Jurkat, Clone E6-1 (cell line): Measurements from ENCODE around the gene ZNF827.

Source experiments
- DNase-seq: peaks from one replicate; pipeline ENCODE4 v3.0.0-alpha.2; 2011; ENCODE audit warnings: low read depth, low spot score
- H3K4me3 ChIP-seq: 2 replicates; pipeline ENCODE4 v1.5.1; 2011; ENCODE audit warnings: mild to moderate bottlenecking, low read length, control low read depth, moderate library complexity

ZNF827 gene

DNA sequence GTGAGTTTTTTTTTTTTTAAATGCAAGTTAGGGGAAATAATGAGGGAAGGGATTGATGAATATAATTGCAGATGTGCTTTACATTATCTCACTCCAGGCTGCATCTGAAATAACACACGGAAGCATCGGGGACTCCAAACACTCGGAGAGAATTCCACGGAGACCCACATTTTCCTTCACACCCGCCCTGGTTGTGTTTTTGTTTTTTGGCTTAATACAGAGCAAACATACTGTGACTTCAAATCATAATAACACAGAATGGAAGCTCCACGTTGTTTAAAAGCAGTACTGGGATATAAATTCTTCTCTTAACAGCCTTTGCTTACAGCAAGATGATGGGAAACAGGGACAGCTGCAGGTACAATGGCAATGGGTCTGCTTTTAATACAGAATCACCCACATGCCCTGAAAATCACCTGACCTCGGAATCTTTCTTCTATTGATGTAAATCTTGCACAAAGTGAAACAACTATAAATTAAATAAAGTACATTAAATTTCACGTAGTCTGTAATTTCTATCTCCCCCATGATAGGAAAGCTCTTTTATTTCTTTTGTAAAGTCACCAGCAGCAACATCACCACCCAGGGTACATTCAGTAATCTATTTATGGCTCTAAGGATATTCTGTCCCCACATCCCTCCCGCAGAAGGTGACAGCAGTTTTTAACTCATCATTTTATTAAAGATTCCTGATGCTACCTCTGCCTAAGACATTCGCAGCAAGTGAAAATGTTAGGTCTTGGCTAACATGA, 119.3 kb downstream of the ZNF827 start:
- no peak for DNase-seq
- H3K4me3 ChIP-seq, result no peak overlapping the region

DNA sequence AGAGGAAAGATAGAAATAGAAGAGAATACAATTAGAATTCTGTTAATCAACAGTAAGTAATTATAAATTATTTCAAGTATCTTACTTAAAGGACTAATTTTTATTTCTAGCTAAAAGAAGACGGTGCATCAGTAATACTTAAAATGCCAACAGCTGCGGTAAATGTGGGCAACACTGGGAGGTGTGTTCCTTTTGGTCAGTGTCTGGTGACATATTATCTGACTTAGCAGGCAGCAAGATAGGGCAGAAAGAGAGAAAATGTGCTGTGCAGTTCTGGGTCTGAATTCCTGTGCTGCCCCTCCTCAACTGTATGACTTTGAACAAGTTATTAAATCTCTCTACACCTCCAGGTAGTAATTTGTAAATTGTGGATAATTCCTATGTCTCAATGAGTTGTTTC, 120.6 kb downstream of the ZNF827 start:
- no peak overlapping the region for H3K4me3 ChIP-seq
- DNase-seq, result no peak

DNA sequence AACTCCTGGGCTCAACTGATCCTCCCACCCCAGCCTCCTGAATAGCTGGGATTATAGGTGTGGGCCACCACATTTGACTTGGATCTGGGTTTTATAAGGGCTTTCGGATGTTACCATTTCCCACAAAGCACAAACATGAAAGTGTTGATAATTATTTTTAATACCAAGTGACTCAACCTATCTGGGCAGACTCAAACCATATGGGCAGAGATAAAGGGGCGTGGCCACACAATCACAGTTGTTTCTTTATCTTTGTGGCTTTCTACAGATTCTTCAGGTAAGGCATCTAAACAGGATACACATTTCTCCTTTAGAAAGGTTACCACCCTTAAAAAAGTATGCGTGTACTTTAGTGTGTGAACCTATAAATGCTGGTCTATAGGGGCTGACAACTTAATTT, 122.5 kb downstream of the ZNF827 start:
- no peak overlapping the region for H3K4me3 ChIP-seq
- no peak for DNase-seq

DNA sequence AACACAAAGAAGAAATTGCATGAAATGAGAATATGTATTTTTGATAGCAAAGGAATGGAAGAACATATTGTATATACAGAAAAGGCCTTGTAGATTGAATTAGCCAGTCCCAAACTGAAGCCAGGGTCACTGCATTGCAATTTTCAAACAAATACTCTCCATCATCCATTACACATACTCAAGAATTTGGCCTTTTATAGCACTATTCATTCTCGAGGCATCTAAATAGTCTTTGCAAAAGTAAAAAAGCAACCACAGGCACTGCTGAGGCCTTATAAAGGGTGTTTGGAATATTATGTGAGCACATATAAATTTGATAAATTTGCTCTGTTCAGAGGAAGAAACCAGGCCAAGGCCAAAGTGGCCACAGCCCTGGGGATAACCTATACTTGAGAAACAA, 123.0 kb downstream of the ZNF827 start:
- H3K4me3 ChIP-seq, result no peak overlapping the region
- DNase-seq, result no peak

DNA sequence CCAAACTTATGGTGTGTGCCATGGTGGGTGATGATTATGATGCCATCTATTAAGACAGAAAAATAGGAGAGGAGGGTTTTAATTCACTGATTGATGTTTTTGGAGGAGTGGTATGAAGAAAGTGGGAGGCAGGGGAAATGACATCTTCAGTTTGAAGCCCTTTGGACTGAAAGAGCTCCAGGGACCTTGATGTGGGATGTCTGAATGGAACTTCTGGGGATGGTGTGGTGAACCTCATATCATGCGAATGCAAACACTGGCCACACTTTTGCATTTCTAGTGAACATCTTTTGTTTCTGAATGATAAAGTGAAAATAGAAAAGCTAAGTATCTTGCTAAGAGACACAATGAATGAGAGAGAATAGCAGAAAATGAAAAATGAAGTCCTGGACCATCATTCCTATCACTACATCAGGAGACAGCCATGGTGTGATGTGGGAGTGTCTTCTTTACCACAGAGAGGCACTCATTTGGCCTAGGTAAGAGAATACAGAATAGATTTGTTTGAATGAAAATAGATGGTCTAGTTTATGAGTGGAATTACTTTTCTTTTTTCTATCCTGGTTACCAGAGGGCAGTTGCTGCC, 123.5 kb downstream of the ZNF827 start:
- no peak overlapping the region for H3K4me3 ChIP-seq
- DNase-seq, result peak; percentile 5

DNA sequence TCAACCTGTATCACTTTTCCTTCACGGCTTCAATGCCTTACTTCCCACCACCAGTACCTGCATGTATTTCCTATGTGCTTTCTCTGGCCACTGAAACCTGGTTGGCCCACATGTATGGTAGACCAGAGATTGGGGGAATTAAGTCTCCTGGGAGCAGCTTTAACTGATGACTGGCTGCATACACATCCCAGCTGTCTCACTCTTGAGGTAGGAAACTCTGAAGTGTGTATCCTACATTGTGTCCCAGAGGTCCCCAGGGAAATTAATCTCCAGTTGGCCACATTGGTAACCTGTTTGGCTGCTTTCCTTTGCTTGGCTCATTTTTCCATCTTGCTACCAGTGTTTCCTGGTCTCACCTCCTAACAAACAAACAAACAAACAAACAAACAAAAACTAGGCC, 124.4 kb downstream of the ZNF827 start:
- no peak overlapping the region for H3K4me3 ChIP-seq
- DNase-seq, result no peak

DNA sequence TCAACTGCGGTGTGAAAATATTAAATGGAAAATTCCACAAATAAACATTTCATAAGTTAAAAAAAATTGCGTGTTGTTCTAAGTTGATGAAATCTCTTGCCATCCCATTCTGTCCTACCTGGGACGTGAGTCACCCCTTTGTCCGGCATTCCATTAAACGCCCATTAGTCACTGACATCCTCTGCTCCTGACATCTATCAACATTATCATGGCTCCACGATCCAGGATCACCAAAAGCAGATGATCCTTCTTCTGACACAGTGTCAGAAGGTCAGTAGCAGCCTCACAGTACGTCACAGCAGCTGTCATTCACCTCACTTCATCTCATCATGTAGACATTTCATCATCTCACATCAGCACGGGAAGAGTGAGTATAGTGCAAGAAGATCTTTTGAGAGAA, 125.7 kb downstream of the ZNF827 start:
- no peak for DNase-seq
- H3K4me3 ChIP-seq, result no peak overlapping the region

DNA sequence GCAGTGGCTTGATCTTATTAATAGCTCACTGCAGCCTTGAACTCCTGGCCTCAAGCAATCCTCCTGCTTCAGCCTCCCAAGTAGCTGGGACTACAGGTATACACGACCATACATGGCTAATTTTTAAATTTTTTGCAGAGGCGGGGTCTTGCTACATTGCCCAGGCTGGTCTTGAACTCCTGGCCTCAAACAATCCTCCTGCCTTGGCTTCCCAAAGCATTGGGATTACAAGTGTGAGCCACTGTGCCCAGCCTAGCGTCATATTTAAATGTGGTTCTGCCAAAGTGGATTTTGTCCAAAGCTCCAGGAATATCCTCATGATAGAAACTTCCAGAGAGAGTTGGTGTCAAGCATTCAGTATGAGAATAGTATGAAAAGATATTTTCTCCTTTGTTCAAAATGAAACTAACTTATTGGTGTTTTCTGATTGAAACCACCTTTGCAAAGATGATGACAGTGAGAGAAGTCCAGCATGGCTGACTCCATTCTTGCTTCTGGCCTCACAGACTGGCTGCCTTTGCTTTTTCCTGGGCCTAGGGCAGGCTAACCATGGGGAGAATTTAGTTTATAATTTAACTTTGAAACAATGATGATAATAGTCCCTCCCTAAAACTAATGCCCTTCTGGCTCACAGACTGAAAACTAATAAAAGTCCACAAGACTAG, 129.6 kb downstream of the ZNF827 start:
- no peak for DNase-seq

DNA sequence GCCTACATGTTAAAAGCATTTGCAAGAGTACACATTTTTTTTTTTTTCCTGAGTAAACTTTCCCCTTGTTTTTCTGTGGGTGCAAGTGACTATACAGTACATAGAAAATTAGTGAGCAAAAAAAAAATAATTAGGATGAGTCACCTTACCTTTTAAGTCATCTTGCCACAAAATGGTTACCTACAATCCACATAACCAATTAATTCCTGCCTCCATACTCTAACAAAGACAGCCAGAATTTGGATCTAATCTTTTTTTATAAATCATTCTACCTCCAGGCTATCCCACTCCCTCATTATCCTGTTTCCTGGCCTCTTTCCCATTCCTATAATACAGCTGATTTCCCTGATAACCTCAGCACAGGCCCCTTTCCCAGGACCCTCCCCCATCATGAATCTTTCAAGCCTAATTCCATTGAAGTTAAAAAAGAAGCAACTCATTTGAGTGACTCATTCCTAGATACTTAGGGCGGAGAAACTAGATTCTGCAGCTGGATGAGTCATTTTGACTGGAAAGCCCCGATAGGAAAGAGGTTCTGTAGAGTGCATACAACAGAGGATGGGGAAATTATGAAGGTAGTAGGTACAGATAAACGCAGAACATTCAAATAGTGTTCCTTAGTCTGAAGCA, 130.5 kb downstream of the ZNF827 start:
- DNase-seq, result no peak
- H3K4me3 ChIP-seq, result no peak overlapping the region

More for the DNA sequence above, 129.6 kb downstream of the ZNF827 start:
- H3K4me3 ChIP-seq, result no peak overlapping the region

DNA sequence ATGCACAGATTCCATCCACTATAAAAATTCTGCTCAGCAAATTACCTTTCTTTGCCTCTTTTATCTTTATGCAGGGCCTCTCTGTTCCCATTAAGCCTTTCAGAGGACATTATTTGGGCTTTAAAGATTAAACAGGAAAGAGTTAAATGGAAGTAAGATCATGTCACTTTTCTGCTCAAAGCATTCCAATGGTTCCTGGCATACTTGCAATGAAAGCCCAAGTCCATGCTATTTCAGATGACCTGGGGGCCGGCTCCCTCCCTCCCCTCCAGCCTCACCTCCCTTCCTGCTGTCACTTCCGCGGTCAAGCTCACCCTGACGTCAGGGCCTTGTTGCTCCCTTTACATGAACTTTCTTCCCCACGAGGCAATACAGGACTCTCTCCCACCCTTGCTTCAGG, 133.1 kb downstream of the ZNF827 start:
- no peak overlapping the region for H3K4me3 ChIP-seq

DNA sequence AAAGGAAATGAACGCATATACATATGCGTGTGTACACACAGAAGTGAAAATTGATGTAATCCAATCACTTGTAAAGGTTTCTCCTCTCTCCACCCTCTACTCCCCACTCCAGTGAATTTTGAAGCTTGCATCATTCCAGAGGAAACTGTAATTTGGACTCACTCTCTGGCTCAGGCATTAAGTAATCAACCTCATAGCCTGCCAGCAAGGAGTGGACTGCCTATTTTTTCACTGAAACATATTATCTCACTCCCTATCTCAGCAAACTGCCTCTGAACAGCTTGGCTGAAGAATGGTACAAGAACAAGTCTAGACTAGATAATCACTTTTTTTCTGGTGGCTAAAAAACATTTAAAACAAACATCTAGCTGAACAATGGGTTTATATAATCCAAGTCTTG, 134.5 kb downstream of the ZNF827 start:
- no peak overlapping the region for H3K4me3 ChIP-seq
- DNase-seq, result no peak

More for the DNA sequence above, 133.1 kb downstream of the ZNF827 start:
- DNase-seq, result no peak

DNA sequence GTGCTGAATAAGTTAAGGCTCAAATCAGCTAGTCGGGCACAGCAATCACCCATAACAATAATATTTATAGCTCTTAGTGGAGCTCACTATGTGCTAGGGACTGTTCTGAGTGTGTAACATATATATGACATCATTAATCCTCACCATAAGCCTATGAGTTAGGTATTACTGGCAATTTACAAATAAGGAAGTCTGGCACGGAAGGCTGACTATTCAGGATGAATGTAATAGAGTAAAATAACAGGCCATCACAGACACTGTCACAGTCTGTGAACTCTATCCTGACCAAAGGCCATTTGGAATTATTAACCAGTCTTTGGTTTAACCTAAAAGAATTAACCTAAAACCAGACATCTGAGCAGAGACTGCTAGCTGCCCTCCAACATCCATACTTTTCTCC, 139.4 kb downstream of the ZNF827 start:
- no peak overlapping the region for H3K4me3 ChIP-seq
- DNase-seq, result no peak

DNA sequence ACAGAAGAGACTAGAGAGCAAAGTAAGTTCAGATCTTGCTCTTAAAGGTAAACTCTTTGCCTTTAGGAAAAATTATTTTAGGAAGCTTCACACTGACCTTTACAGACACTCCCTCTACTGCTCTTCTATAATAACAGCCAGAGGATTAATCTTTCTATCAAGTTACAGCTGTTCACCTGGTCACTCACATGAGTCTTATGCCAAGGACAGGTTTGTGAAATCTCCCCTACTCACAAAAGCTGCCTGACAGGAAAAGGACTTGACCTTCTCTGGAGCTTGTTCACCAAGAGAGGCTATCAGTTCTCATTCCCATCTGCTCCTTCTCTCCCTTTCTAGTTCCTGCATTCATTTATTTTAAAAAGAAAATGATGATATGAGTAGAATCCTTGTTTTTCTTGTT, 141.3 kb downstream of the ZNF827 start:
- no peak overlapping the region for H3K4me3 ChIP-seq
- no peak for DNase-seq

DNA sequence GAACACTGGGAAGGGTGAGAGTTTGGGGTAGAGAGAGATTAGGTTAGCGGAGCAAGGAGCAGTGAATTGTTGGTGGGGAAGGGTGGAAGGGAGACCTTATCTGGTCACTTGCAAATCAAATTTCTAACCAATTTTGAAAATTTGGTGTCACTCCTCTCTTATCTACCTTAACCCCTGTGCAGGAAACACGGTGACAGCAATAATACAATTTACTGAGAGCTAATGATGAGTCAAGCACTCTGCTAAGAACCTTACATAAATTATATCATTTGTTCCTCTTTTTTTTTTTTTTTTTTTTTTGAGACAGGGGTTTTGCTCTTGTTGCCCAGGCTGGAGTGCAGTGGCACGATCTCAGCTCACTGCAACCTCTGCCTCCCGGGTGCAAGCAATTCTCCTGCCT, 142.3 kb downstream of the ZNF827 start:
- no peak overlapping the region for H3K4me3 ChIP-seq
- DNase-seq, result no peak

DNA sequence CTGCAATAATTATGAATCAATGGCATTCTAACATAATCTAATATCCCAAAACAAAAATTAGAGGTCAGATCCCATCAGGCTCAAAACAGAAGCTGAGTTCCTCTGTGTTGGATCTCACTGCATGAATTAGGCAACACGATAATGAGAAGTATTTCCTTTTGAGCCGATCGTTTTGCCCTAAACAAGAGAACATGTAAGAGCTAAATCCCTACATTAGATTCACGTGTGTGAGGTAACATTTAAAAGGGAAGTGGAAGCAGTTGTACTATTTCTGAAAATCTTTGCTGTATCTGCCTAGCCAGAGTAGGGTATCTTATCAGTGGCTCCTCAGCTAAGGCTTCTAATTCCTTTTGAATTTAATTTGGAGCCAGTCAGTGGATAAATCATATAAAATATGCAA, 143.1 kb downstream of the ZNF827 start:
- no peak for DNase-seq
- no peak overlapping the region for H3K4me3 ChIP-seq

DNA sequence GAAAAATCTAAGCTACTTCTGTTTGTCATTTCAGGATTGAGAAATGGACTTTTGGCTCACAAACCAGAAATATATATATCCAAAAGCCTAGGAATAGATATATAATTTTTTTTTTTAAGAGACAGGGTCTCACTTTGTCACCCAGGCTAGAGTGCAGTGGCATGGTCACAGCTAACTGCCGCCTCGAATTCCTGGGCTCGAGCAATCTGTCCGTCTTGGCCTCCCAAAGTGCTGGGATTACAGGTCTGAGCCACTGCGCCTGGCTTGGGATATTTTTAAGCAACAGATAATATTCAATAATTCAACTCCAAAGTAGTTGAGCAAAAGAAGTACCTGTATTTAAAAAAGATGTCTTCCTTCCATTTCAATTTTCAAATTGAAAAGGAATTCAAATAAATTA, 146.2 kb downstream of the ZNF827 start:
- no peak overlapping the region for H3K4me3 ChIP-seq
- DNase-seq, result no peak

DNA sequence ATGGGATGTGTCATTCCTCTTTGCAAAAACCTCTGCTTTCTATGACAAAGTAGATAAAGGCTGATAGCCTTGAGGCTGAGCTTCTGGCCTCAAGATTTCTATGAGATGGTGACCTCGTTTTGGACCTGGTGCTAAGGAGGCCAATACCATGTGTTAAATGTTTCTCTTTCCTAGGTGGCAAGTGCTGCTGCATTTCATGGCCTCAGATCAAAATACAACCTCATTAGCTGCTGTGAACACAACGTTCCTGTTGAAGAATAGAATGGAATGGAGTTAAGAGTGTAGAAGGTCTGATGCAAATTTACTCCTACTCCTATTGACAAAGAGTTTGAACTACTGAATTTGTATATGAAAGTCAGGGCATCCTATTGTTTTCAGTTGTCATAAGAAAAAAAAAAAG, 146.6 kb downstream of the ZNF827 start:
- DNase-seq, result no peak
- H3K4me3 ChIP-seq, result no peak overlapping the region

DNA sequence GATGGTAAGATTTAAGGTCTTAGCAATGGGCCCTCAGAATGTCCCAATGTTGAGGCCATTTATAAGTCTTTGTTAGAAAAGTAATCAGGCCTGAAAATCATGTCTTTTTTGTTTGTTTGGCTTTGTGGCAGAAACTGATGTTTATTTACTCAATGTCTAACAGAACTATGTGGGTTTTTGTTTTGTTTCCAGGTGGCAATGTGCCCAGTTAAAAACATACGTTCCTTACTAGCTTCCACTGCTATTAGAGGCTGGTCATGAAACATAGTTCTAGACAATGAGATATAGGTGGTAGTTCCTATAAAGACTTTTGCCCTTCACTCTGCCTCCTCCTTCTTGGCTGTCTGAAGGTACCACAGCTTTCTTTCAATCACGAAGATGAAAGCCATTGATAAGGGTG, 149.9 kb downstream of the ZNF827 start:
- no peak for DNase-seq
- no peak overlapping the region for H3K4me3 ChIP-seq

DNA sequence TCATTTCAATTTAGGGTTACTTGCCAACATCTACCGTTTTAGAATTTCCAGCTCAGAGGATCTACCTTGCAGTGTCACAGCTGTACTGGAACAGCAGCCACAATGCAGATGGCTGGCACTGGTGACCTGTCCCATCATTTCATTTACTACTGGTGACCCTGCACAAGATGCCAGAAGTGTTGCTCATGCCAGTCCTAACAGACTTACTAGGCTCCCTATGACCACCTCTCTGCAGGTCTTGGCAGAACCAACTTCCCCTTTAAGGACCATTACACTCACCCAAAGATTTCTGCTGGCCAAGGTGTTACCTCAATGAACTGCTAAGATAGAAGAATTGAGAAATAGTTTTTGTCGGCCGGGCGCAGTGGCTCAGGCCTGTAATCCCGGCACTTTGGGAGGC, 151.8 kb downstream of the ZNF827 start:
- H3K4me3 ChIP-seq, result no peak overlapping the region
- no peak for DNase-seq

DNA sequence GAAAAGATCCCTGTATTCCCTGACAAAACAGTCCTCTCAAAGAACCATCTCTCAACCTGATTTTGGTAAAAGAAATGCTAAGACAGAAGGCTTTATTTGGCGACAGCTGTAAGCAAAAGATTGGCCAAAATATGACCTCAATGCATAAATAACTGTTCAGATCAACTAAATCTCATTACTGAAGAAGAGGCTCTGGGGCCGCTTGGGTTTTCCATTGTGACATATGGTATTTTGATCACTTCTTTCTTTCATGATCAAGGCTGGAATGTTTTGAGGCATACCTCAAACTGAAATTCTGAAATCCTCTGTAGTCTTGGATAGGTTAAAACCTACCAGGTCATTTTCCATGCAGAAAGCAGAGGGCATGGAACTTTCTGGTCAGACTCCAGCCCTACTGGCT, 152.4 kb downstream of the ZNF827 start:
- no peak overlapping the region for H3K4me3 ChIP-seq

More for the DNA sequence above, 152.4 kb downstream of the ZNF827 start:
- no peak for DNase-seq
